GM23338 (cell line): ENCODE measurements around the gene KCND2. TPM values are rescaled to one million over a fixed set of nuclear protein-coding genes. Genes with fewer than 3 reads are reported as not detected.

ENCODE experiments used
- ATAC-seq: fragments of 200-7000 bp; cut with Tn5 transposase; 3 replicates; pipeline ENCODE4 v1.9.1; 2020
- DNase-seq: peaks from one replicate; pipeline ENCODE4 v3.0.0-alpha.2; 2015; ENCODE audit warnings: low spot score
- H2AFZ ChIP-seq: fragments of 200-600 bp; sonication (generic); 2 replicates; pipeline ENCODE4 v1.8.0; 2016; ENCODE audit warnings: antibody characterized with exemption, mild to moderate bottlenecking, moderate library complexity
- H3F3A ChIP-seq: fragments of 200-600 bp; sonication (generic); replicated peaks from 2 replicates; pipeline ENCODE4 v1.8.0; 2017; ENCODE audit warnings: antibody characterized with exemption, mixed run types, low read depth
- H3K27ac ChIP-seq: fragments of 200-600 bp; sonication (generic); 2 replicates; pipeline ENCODE4 v1.6.1; 2016; ENCODE audit warnings: low read depth
- H3K27me3 ChIP-seq: fragments of 200-600 bp; sonication (generic); 2 replicates; pipeline ENCODE4 v1.8.0; 2016; ENCODE audit warnings: mild to moderate bottlenecking, mixed run types, moderate library complexity; ENCODE audit not compliant: insufficient read depth
- H3K36me3 ChIP-seq: fragments of 200-600 bp; sonication (generic); 2 replicates; pipeline ENCODE4 v1.8.0; 2016; ENCODE audit warnings: mild to moderate bottlenecking; ENCODE audit not compliant: insufficient read depth
- H3K4me1 ChIP-seq: fragments of 200-600 bp; sonication (generic); 2 replicates; pipeline ENCODE4 v1.8.0; 2016; ENCODE audit warnings: mild to moderate bottlenecking, moderate library complexity; ENCODE audit not compliant: insufficient read depth
- H3K4me2 ChIP-seq: fragments of 200-600 bp; sonication (generic); 2 replicates; pipeline ENCODE4 v1.7.1; 2017; ENCODE audit warnings: mixed run types
- H3K4me3 ChIP-seq: fragments of 200-600 bp; sonication (generic); 2 replicates; pipeline ENCODE4 v1.6.1; 2016; ENCODE audit warnings: mixed run types
- H3K79me2 ChIP-seq: fragments of 200-600 bp; sonication (generic); replicated peaks from 2 replicates; pipeline ENCODE4 v1.8.0; 2017; ENCODE audit warnings: mild to moderate bottlenecking; ENCODE audit not compliant: insufficient read depth
- H3K9me2 ChIP-seq: fragments of 200-600 bp; sonication (generic); 2 replicates; pipeline ENCODE4 v1.8.0; 2017; ENCODE audit not compliant: insufficient read depth
- H4K20me1 ChIP-seq: fragments of 200-600 bp; sonication (generic); replicated peaks from 2 replicates; pipeline ENCODE4 v1.8.0; 2017; ENCODE audit warnings: mild to moderate bottlenecking; ENCODE audit not compliant: insufficient read depth
- H3K27ac Mint-ChIP-seq: 2 replicates; pipeline ENCODE4 v1.8.0; 2020; ENCODE audit warnings: inconsistent platforms, mild to moderate bottlenecking, moderate library complexity, mixed read lengths
- H3K27me3 Mint-ChIP-seq: 3 replicates; pipeline ENCODE4 v1.8.0; 2022; ENCODE audit warnings: low read depth, mild to moderate bottlenecking, moderate library complexity, mixed read lengths, inconsistent platforms; ENCODE audit not compliant: insufficient read depth, poor library complexity
- H3K36me3 Mint-ChIP-seq: 3 replicates; pipeline ENCODE4 v1.8.0; 2021; ENCODE audit warnings: low read depth, mild to moderate bottlenecking, inconsistent platforms, moderate library complexity, mixed read lengths
- H3K4me1 Mint-ChIP-seq: 3 replicates; pipeline ENCODE4 v1.8.0; 2020; ENCODE audit warnings: mild to moderate bottlenecking, inconsistent platforms, mixed read lengths
- H3K4me3 Mint-ChIP-seq: 3 replicates; pipeline ENCODE4 v1.8.0; 2021; ENCODE audit warnings: moderate library complexity, mild to moderate bottlenecking, inconsistent platforms, mixed read lengths
- H3K9me3 Mint-ChIP-seq: 3 replicates; pipeline ENCODE4 v1.8.0; 2020; ENCODE audit warnings: moderate library complexity, mild to moderate bottlenecking, inconsistent platforms, mixed read lengths
- CREB1 ChIP-seq: fragments of 250-450 bp; sonication (Bioruptor Pico); IDR thresholded peaks from 2 replicates; pipeline ENCODE4 v1.5.0; 2020; ENCODE audit warnings: low read depth, mild to moderate bottlenecking, moderate library complexity
- EZH2 ChIP-seq: fragments of 200-600 bp; sonication (generic); IDR thresholded peaks from one replicate; pipeline ENCODE4 v1.8.0; 2017; ENCODE audit warnings: antibody characterized with exemption, mild to moderate bottlenecking, low read depth; ENCODE audit not compliant: unreplicated experiment
- EZH2phosphoT487 ChIP-seq: fragments of 200-600 bp; sonication (generic); IDR thresholded peaks from one replicate; pipeline ENCODE4 v1.8.1; 2018; ENCODE audit warnings: antibody characterized with exemption; ENCODE audit not compliant: unreplicated experiment
- JUNB ChIP-seq: IDR thresholded peaks from one replicate; pipeline ENCODE4 v1.6.1; 2016; ENCODE audit warnings: antibody characterized with exemption; ENCODE audit not compliant: unreplicated experiment
- POLR2AphosphoS5 ChIP-seq: IDR thresholded peaks from 2 replicates; pipeline ENCODE4 v1.6.1; 2016; ENCODE audit warnings: antibody characterized with exemption, low read depth
- ZNF114 ChIP-seq: fragments of 250-450 bp; sonication (Bioruptor Pico); IDR thresholded peaks from 2 replicates; pipeline ENCODE4 v1.5.0; 2020; ENCODE audit warnings: mild to moderate bottlenecking, moderate library complexity
- ZNF331 ChIP-seq: fragments of 250-450 bp; sonication (Bioruptor Pico); IDR thresholded peaks from 2 replicates; pipeline ENCODE4 v1.5.0; 2020; ENCODE audit warnings: low read depth, mild to moderate bottlenecking, moderate library complexity
- polyA plus RNA-seq: library from polyadenylated mRNA; unstranded; fragments of >200 nt; fragmentation: Nextera tagmentation; extraction: Ambion mirVana; gene quantifications from 2 replicates; pipeline ENCODE4 v1.2.1, GENCODE V29; 2016
- total RNA-seq: library from RNA; depleted of rRNA; stranded (reverse); fragments of >200 nt; shearing (Covaris generic); gene quantifications from 2 replicates; pipeline ENCODE4 v1.2.3, GENCODE V29; 2014
- TF ChIP-seq, protein P1 (sequence below): IDR thresholded peaks from one replicate; pipeline ENCODE4 v1.6.1; 2018; ENCODE audit warnings: antibody characterized with exemption; ENCODE audit not compliant: unreplicated experiment
- TF ChIP-seq, protein P2 (sequence below), 2 experiments: fragments of 200-600 bp in 1 of 2; sonication (generic) in 1 of 2; conservative IDR thresholded peaks; 2 replicates each; pipeline versions ENCODE4 v1.5.1 to v1.6.1; 2016 to 2017; ENCODE audit warnings: antibody characterized with exemption in 2 of 2, low read depth in 2 of 2, mild to moderate bottlenecking in 2 of 2, moderate library complexity in 1 of 2
- TF ChIP-seq, protein P3 (sequence below): IDR thresholded peaks from 2 replicates; pipeline ENCODE4 v1.6.1; 2016; ENCODE audit warnings: antibody characterized with exemption
- TF ChIP-seq, protein P4 (sequence below): fragments of 250-450 bp; sonication (Bioruptor Pico); IDR thresholded peaks from 2 replicates; pipeline ENCODE4 v1.5.0; 2020; ENCODE audit warnings: mild to moderate bottlenecking, moderate library complexity

KCND2 gene
- total and polyA plus RNA-seq, 2 experiments from 2014 or later = 7.1 to 15.6 TPM

DNA sequence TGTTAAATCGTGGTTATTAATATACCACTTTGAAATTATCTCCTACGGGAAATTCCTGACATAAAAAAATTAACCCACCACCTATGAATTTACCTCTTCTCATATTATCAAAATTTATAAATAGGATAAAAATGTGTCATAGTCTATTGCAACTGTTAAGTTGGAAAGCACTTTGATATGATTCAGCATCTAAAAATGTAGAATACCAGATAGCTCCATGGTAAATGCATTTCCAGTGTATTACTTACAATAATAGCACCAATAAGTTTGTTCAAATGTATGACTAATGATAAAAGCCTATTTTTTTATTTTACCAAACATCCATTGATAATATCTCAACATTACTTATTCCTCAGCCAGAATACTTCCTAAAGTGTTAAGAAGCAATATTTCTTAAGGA, 13.6 kb upstream of the KCND2 start:
- H3K9me2 ChIP-seq = no peaks in the 10 kb centered on the region; the same call in 1 of the 2 replicates
- H3K27ac Mint-ChIP-seq = no peak overlapping the region
- no peak for ATAC-seq
- no peak overlapping the region for H3K27ac ChIP-seq
- H3K4me3 Mint-ChIP-seq = no peak overlapping the region
- no peaks in the 10 kb centered on the region; the same call in 1 of the 2 replicates for H3F3A ChIP-seq
- H3K4me1 ChIP-seq = peaks cover 9% of the 10 kb centered on the region
- no peak for DNase-seq
- peaks cover 38% of the 10 kb centered on the region for H3K36me3 Mint-ChIP-seq
- no peak overlapping the region for H2AFZ ChIP-seq
- no peaks in the 10 kb centered on the region for H3K27me3 ChIP-seq
- no peak for TF ChIP-seq ZNF114 (CRISPR knock-in tag)
- no peak for TF ChIP-seq POLR2AphosphoS5
- TF ChIP-seq ZNF331 (CRISPR knock-in tag) = no peak
- no peak for TF ChIP-seq JUNB
- TF ChIP-seq, protein P1, sequence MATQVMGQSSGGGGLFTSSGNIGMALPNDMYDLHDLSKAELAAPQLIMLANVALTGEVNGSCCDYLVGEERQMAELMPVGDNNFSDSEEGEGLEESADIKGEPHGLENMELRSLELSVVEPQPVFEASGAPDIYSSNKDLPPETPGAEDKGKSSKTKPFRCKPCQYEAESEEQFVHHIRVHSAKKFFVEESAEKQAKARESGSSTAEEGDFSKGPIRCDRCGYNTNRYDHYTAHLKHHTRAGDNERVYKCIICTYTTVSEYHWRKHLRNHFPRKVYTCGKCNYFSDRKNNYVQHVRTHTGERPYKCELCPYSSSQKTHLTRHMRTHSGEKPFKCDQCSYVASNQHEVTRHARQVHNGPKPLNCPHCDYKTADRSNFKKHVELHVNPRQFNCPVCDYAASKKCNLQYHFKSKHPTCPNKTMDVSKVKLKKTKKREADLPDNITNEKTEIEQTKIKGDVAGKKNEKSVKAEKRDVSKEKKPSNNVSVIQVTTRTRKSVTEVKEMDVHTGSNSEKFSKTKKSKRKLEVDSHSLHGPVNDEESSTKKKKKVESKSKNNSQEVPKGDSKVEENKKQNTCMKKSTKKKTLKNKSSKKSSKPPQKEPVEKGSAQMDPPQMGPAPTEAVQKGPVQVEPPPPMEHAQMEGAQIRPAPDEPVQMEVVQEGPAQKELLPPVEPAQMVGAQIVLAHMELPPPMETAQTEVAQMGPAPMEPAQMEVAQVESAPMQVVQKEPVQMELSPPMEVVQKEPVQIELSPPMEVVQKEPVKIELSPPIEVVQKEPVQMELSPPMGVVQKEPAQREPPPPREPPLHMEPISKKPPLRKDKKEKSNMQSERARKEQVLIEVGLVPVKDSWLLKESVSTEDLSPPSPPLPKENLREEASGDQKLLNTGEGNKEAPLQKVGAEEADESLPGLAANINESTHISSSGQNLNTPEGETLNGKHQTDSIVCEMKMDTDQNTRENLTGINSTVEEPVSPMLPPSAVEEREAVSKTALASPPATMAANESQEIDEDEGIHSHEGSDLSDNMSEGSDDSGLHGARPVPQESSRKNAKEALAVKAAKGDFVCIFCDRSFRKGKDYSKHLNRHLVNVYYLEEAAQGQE = no peak
- no peak for TF ChIP-seq EZH2
- TF ChIP-seq, protein P2, sequence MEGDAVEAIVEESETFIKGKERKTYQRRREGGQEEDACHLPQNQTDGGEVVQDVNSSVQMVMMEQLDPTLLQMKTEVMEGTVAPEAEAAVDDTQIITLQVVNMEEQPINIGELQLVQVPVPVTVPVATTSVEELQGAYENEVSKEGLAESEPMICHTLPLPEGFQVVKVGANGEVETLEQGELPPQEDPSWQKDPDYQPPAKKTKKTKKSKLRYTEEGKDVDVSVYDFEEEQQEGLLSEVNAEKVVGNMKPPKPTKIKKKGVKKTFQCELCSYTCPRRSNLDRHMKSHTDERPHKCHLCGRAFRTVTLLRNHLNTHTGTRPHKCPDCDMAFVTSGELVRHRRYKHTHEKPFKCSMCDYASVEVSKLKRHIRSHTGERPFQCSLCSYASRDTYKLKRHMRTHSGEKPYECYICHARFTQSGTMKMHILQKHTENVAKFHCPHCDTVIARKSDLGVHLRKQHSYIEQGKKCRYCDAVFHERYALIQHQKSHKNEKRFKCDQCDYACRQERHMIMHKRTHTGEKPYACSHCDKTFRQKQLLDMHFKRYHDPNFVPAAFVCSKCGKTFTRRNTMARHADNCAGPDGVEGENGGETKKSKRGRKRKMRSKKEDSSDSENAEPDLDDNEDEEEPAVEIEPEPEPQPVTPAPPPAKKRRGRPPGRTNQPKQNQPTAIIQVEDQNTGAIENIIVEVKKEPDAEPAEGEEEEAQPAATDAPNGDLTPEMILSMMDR (conservative IDR thresholded peaks at IDR 0.05; ENCODE audit: low read depth in 2 of 2) = no peak
- TF ChIP-seq, protein P3, sequence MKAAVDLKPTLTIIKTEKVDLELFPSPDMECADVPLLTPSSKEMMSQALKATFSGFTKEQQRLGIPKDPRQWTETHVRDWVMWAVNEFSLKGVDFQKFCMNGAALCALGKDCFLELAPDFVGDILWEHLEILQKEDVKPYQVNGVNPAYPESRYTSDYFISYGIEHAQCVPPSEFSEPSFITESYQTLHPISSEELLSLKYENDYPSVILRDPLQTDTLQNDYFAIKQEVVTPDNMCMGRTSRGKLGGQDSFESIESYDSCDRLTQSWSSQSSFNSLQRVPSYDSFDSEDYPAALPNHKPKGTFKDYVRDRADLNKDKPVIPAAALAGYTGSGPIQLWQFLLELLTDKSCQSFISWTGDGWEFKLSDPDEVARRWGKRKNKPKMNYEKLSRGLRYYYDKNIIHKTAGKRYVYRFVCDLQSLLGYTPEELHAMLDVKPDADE = no peak
- no peak for TF ChIP-seq CREB1 (CRISPR knock-in tag)
- TF ChIP-seq EZH2phosphoT487 = no peak
- TF ChIP-seq, protein P4, sequence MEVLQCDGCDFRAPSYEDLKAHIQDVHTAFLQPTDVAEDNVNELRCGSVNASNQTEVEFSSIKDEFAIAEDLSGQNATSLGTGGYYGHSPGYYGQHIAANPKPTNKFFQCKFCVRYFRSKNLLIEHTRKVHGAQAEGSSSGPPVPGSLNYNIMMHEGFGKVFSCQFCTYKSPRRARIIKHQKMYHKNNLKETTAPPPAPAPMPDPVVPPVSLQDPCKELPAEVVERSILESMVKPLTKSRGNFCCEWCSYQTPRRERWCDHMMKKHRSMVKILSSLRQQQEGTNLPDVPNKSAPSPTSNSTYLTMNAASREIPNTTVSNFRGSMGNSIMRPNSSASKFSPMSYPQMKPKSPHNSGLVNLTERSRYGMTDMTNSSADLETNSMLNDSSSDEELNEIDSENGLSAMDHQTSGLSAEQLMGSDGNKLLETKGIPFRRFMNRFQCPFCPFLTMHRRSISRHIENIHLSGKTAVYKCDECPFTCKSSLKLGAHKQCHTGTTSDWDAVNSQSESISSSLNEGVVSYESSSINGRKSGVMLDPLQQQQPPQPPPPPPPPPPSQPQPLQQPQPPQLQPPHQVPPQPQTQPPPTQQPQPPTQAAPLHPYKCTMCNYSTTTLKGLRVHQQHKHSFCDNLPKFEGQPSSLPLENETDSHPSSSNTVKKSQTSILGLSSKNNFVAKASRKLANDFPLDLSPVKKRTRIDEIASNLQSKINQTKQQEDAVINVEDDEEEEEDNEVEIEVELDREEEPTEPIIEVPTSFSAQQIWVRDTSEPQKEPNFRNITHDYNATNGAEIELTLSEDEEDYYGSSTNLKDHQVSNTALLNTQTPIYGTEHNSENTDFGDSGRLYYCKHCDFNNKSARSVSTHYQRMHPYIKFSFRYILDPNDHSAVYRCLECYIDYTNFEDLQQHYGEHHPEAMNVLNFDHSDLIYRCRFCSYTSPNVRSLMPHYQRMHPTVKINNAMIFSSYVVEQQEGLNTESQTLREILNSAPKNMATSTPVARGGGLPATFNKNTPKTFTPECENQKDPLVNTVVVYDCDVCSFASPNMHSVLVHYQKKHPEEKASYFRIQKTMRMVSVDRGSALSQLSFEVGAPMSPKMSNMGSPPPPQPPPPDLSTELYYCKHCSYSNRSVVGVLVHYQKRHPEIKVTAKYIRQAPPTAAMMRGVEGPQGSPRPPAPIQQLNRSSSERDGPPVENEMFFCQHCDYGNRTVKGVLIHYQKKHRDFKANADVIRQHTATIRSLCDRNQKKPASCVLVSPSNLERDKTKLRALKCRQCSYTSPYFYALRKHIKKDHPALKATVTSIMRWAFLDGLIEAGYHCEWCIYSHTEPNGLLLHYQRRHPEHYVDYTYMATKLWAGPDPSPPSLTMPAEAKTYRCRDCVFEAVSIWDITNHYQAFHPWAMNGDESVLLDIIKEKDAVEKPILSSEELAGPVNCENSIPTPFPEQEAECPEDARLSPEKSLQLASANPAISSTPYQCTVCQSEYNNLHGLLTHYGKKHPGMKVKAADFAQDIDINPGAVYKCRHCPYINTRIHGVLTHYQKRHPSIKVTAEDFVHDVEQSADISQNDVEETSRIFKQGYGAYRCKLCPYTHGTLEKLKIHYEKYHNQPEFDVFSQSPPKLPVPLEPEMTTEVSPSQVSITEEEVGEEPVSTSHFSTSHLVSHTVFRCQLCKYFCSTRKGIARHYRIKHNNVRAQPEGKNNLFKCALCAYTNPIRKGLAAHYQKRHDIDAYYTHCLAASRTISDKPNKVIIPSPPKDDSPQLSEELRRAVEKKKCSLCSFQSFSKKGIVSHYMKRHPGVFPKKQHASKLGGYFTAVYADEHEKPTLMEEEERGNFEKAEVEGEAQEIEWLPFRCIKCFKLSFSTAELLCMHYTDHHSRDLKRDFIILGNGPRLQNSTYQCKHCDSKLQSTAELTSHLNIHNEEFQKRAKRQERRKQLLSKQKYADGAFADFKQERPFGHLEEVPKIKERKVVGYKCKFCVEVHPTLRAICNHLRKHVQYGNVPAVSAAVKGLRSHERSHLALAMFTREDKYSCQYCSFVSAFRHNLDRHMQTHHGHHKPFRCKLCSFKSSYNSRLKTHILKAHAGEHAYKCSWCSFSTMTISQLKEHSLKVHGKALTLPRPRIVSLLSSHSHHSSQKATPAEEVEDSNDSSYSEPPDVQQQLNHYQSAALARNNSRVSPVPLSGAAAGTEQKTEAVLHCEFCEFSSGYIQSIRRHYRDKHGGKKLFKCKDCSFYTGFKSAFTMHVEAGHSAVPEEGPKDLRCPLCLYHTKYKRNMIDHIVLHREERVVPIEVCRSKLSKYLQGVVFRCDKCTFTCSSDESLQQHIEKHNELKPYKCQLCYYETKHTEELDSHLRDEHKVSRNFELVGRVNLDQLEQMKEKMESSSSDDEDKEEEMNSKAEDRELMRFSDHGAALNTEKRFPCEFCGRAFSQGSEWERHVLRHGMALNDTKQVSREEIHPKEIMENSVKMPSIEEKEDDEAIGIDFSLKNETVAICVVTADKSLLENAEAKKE = no peak
- peaks cover 12% of the 10 kb centered on the region for H3K4me1 Mint-ChIP-seq
- H3K9me3 Mint-ChIP-seq = peaks cover 39% of the 10 kb centered on the region
- no peaks in the 10 kb centered on the region for H3K79me2 ChIP-seq
- no peaks in the 10 kb centered on the region for H4K20me1 ChIP-seq
- no peak overlapping the region for H3K4me3 ChIP-seq
- peaks cover 7% of the 10 kb centered on the region for H3K27me3 Mint-ChIP-seq
- peaks cover 6% of the 10 kb centered on the region; the same call in 1 of the 2 replicates for H3K36me3 ChIP-seq
- no peak overlapping the region for H3K4me2 ChIP-seq
